Nephron progenitor cell (in vitro differentiated cells): Measurements from ENCODE around the gene MEF2D.

Experiments used
- DNase-seq: peaks from one replicate; pipeline ENCODE4 v3.0.0; 2021
- H3K27ac Mint-ChIP-seq: 2 replicates; pipeline ENCODE4 v1.8.0; 2021; ENCODE audit warnings: mild to moderate bottlenecking, moderate library complexity, mixed read lengths
- H3K27me3 Mint-ChIP-seq: 2 replicates; pipeline ENCODE4 v1.8.0; 2021; ENCODE audit warnings: mild to moderate bottlenecking, low read depth, mixed read lengths; ENCODE audit not compliant: poor library complexity
- H3K36me3 Mint-ChIP-seq: 2 replicates; pipeline ENCODE4 v1.8.0; 2021; ENCODE audit warnings: low read depth, mixed read lengths
- H3K4me1 Mint-ChIP-seq: 2 replicates; pipeline ENCODE4 v1.8.0; 2021; ENCODE audit warnings: mixed read lengths
- H3K4me3 Mint-ChIP-seq: 2 replicates; pipeline ENCODE4 v1.8.0; 2021; ENCODE audit warnings: mild to moderate bottlenecking, moderate library complexity, mixed read lengths
- H3K9me3 Mint-ChIP-seq: 2 replicates; pipeline ENCODE4 v1.8.0; 2021; ENCODE audit warnings: mild to moderate bottlenecking, moderate library complexity, mixed read lengths
- TF ChIP-seq, protein P1 (sequence below): fragments of 200-600 bp; sonication (generic); IDR thresholded peaks from 2 replicates; pipeline ENCODE4 v1.5.0; 2021; ENCODE audit warnings: antibody characterized with exemption

MEF2D gene

GRCh38 chr1:156478250-156478627 lies 22.3 kb downstream of the MEF2D start:
- Mint-ChIP-seq H3K9me3 (no peaks in the 10 kb centered on the region), H3K4me1 (peaks cover 15% of the 10 kb centered on the region), H3K36me3 (peaks cover 39% of the 10 kb centered on the region), H3K4me3 (no peak overlapping the region), H3K27me3 (peaks cover 13% of the 10 kb centered on the region), H3K27ac (no peak overlapping the region)
- no peak for DNase-seq
- TF ChIP-seq, protein P1, sequence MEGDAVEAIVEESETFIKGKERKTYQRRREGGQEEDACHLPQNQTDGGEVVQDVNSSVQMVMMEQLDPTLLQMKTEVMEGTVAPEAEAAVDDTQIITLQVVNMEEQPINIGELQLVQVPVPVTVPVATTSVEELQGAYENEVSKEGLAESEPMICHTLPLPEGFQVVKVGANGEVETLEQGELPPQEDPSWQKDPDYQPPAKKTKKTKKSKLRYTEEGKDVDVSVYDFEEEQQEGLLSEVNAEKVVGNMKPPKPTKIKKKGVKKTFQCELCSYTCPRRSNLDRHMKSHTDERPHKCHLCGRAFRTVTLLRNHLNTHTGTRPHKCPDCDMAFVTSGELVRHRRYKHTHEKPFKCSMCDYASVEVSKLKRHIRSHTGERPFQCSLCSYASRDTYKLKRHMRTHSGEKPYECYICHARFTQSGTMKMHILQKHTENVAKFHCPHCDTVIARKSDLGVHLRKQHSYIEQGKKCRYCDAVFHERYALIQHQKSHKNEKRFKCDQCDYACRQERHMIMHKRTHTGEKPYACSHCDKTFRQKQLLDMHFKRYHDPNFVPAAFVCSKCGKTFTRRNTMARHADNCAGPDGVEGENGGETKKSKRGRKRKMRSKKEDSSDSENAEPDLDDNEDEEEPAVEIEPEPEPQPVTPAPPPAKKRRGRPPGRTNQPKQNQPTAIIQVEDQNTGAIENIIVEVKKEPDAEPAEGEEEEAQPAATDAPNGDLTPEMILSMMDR: no peak

GRCh38 chr1:156477526-156478249 lies 22.9 kb downstream of the MEF2D start:
- no peak overlapping the region for H3K4me3 Mint-ChIP-seq
- peaks cover 15% of the 10 kb centered on the region for H3K4me1 Mint-ChIP-seq
- peaks cover 10% of the 10 kb centered on the region for H3K27me3 Mint-ChIP-seq
- no peak for DNase-seq
- TF ChIP-seq, protein P1: no peak
- no peaks in the 10 kb centered on the region for H3K9me3 Mint-ChIP-seq
- H3K36me3 Mint-ChIP-seq: peaks cover 42% of the 10 kb centered on the region
- no peak overlapping the region for H3K27ac Mint-ChIP-seq

DNA sequence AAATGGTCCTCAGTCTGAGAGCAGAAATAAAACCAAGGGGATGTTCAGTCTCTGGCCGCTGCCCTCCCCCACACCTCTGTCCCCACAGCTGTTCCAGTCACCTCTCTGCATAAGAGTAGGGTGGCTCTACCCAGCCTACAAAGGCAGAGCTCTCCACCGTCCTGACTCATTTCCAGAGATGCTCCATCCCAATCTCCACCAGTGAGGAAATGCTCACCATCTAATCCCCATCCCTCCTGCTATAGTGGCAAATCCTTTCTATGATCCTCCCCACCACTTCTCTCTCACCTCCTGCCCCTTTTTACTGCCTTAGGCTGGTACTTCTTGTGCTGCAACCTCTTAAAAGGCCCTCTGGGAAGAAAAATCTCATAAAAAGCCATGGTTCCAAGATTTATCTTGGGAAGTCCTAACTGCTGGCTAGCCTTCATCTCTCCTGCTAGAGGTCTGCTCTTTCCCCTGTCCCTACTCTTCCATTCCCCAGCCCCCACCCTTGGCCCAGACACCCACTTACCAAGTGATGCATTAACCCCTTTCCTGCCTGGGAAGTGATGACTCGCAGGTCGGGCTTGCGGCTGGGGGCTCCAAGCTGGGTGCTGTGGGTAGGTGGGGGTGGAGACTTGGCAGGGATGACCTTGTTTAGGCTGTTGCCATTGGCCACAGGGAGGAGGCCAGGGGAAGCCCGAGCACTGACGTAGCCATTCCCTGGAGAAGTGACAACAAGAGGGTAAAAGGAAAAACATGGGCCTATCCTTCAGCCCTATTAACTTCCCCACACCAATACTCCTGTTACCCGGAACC lies 23.9 kb downstream of the MEF2D start:
- Mint-ChIP-seq H3K4me1 (peaks cover 15% of the 10 kb centered on the region), H3K27me3 (peaks cover 10% of the 10 kb centered on the region), H3K27ac (no peak overlapping the region), H3K36me3 (peaks cover 47% of the 10 kb centered on the region), H3K4me3 (no peak overlapping the region), H3K9me3 (no peaks in the 10 kb centered on the region)
- no peak for DNase-seq
- TF ChIP-seq, protein P1: no peak

GRCh38 chr1:156475568-156476500 lies 24.7 kb downstream of the MEF2D start:
- H3K4me1 Mint-ChIP-seq: peaks cover 15% of the 10 kb centered on the region
- H3K27me3 Mint-ChIP-seq: peaks cover 9% of the 10 kb centered on the region
- no peaks in the 10 kb centered on the region for H3K9me3 Mint-ChIP-seq
- peaks cover 45% of the 10 kb centered on the region for H3K36me3 Mint-ChIP-seq
- no peak overlapping the region for H3K27ac Mint-ChIP-seq
- TF ChIP-seq, protein P1: no peak
- H3K4me3 Mint-ChIP-seq: no peak overlapping the region
- no peak for DNase-seq

- Mint-ChIP-seq H3K9me3 (no peaks in the 10 kb centered on the region), H3K4me3 (no peak overlapping the region), H3K27ac (no peak overlapping the region), H3K36me3 (peaks cover 37% of the 10 kb centered on the region), H3K4me1 (peaks cover 8% of the 10 kb centered on the region), H3K27me3 (peaks cover 2% of the 10 kb centered on the region)
- TF ChIP-seq, protein P1: no peak
- DNase-seq: no peak
These were observed 25.6 kb downstream of the MEF2D start for GRCh38 chr1:156474966-156475365.
